HEK293 (cell line): Measurements from ENCODE around the gene NPTX1.

ENCODE experiments used
- CTCF ChIA-PET: fragments of 350-600 bp; formaldehyde crosslinking; extraction: SDS; loops from one replicate; lab custom pipeline; 2021; ENCODE audit warnings: antibody characterized with exemption; lab: Yijun Ruan, JAX
- POLR2A ChIA-PET: fragments of 300-600 bp; formaldehyde crosslinking; extraction: SDS; loops from one replicate; lab custom pipeline; 2020; ENCODE audit warnings: antibody characterized with exemption, inconsistent platforms; lab: Yijun Ruan, JAX
- H3K27ac ChIP-seq: fragments of 200-500 bp; sonication (Bioruptor generic); 2 replicates; pipeline ENCODE4 v1.5.1; 2014; ENCODE audit warnings: low read depth, low read length, control low read depth, inconsistent platforms; ENCODE audit errors: extremely low read depth
- H3K36me3 ChIP-seq, 2 experiments: fragments of 200-500 bp in 1 of 2; sonication (Bioruptor generic) in 1 of 2; 1 replicate in 1 of 2; 2 replicates in 1 of 2; pipeline ENCODE4 v1.5.1; 2014 to 2017; ENCODE audit warnings: inconsistent platforms in 2 of 2, low read length in 2 of 2; ENCODE audit not compliant: control insufficient read depth in 2 of 2, insufficient read depth in 1 of 2
- H3K4me1 ChIP-seq: fragments of 200-500 bp; sonication (Bioruptor generic); 2 replicates; pipeline ENCODE4 v1.5.1; 2014; ENCODE audit warnings: mild to moderate bottlenecking, low read length, inconsistent platforms; ENCODE audit not compliant: control insufficient read depth, insufficient read depth
- H3K4me3 ChIP-seq: 2 replicates; pipeline ENCODE4 v1.5.1; 2011; ENCODE audit warnings: low read depth, mild to moderate bottlenecking, control low read depth, low read length, moderate library complexity
- H3K9me3 ChIP-seq: fragments of 200-500 bp; sonication (Bioruptor generic); 2 replicates; pipeline ENCODE4 v1.5.1; 2014; ENCODE audit warnings: low read depth, low read length, inconsistent platforms; ENCODE audit not compliant: control insufficient read depth, insufficient read depth
- EGR2 ChIP-seq: fragments of 450-650 bp; formaldehyde crosslinking; IDR thresholded peaks from 2 replicates; pipeline ENCODE4 v1.5.1; 2016; ENCODE audit warnings: low read depth, missing biosample characterization, missing genetic modification characterization
- GLIS1 ChIP-seq: fragments of 450-650 bp; formaldehyde crosslinking; IDR thresholded peaks from 2 replicates; pipeline ENCODE4 v1.5.1; 2016; ENCODE audit warnings: missing biosample characterization, missing genetic modification characterization
- MEIS1 ChIP-seq: sonication (generic); formaldehyde crosslinking; IDR thresholded peaks from 2 replicates; pipeline ENCODE4 v1.8.1; 2022; ENCODE audit warnings: missing genetic modification reagents, mild to moderate bottlenecking, borderline replicate concordance
- PRDM1 ChIP-seq: fragments of 450-650 bp; formaldehyde crosslinking; IDR thresholded peaks from 2 replicates; pipeline ENCODE4; 2016; ENCODE audit warnings: missing biosample characterization, missing genetic modification characterization
- PRDM4 ChIP-seq: fragments of 450-650 bp; formaldehyde crosslinking; IDR thresholded peaks from 2 replicates; pipeline ENCODE4 v1.5.1; 2017; ENCODE audit warnings: missing biosample characterization, missing genetic modification characterization
- RBAK ChIP-seq: fragments of 450-650 bp; formaldehyde crosslinking; IDR thresholded peaks from 2 replicates; pipeline ENCODE4 v1.5.1; 2016; ENCODE audit warnings: missing biosample characterization, missing genetic modification characterization
- REPIN1 ChIP-seq: fragments of 450-650 bp; formaldehyde crosslinking; IDR thresholded peaks from 2 replicates; pipeline ENCODE4 v1.5.1; 2017; ENCODE audit warnings: missing biosample characterization, missing genetic modification characterization, low read depth
- ZBTB17 ChIP-seq: fragments of 450-650 bp; formaldehyde crosslinking; IDR thresholded peaks from 2 replicates; pipeline ENCODE4 v1.5.1; 2016; ENCODE audit warnings: missing biosample characterization, missing genetic modification characterization
- ZBTB8A ChIP-seq: fragments of 450-650 bp; formaldehyde crosslinking; IDR thresholded peaks from 2 replicates; pipeline ENCODE4 v1.5.1; 2016; ENCODE audit warnings: missing biosample characterization, missing genetic modification characterization
- ZFHX2 ChIP-seq: fragments of 450-650 bp; formaldehyde crosslinking; conservative IDR thresholded peaks from 2 replicates; pipeline ENCODE4 v1.5.1; 2016; ENCODE audit warnings: missing biosample characterization, missing genetic modification characterization
- ZIC2 ChIP-seq: fragments of 450-650 bp; formaldehyde crosslinking; IDR thresholded peaks from 2 replicates; pipeline ENCODE4 v1.5.1; 2016; ENCODE audit warnings: missing biosample characterization, missing genetic modification characterization
- ZNF112 ChIP-seq: fragments of 450-650 bp; formaldehyde crosslinking; IDR thresholded peaks from 2 replicates; pipeline ENCODE4 v1.5.0; 2017; ENCODE audit warnings: missing biosample characterization, missing genetic modification characterization
- ZNF146 ChIP-seq: fragments of 450-650 bp; formaldehyde crosslinking; IDR thresholded peaks from 2 replicates; pipeline ENCODE4 v1.5.1; 2016; ENCODE audit warnings: missing biosample characterization, missing genetic modification characterization
- ZNF169 ChIP-seq: fragments of 450-650 bp; formaldehyde crosslinking; IDR thresholded peaks from 2 replicates; pipeline ENCODE4 v1.5.1; 2016; ENCODE audit warnings: missing biosample characterization, missing genetic modification characterization
- ZNF174 ChIP-seq: fragments of 450-650 bp; formaldehyde crosslinking; IDR thresholded peaks from 2 replicates; pipeline ENCODE4 v1.5.0; 2017; ENCODE audit warnings: missing biosample characterization, mild to moderate bottlenecking, missing genetic modification characterization
- ZNF184 ChIP-seq: fragments of 450-650 bp; IDR thresholded peaks from 2 replicates; pipeline ENCODE4 v1.5.1; 2018; ENCODE audit warnings: missing biosample characterization, mild to moderate bottlenecking, missing genetic modification characterization
- ZNF2 ChIP-seq: fragments of 450-650 bp; formaldehyde crosslinking; IDR thresholded peaks from 2 replicates; pipeline ENCODE4 v1.5.1; 2016; ENCODE audit warnings: missing biosample characterization, missing genetic modification characterization
- ZNF239 ChIP-seq: fragments of 450-650 bp; formaldehyde crosslinking; IDR thresholded peaks from 2 replicates; pipeline ENCODE4 v1.5.1; 2016; ENCODE audit warnings: missing biosample characterization, missing genetic modification characterization
- ZNF292 ChIP-seq: fragments of 450-650 bp; formaldehyde crosslinking; IDR thresholded peaks from 2 replicates; pipeline ENCODE4 v1.5.1; 2016; ENCODE audit warnings: low read depth, missing biosample characterization, missing genetic modification characterization, borderline replicate concordance
- ZNF311 ChIP-seq: fragments of 450-650 bp; formaldehyde crosslinking; IDR thresholded peaks from 2 replicates; pipeline ENCODE4 v1.5.1; 2017; ENCODE audit warnings: missing biosample characterization, missing genetic modification characterization, borderline replicate concordance
- ZNF341 ChIP-seq: fragments of 450-650 bp; formaldehyde crosslinking; IDR thresholded peaks from 2 replicates; pipeline ENCODE4; 2016; ENCODE audit warnings: low read depth, missing biosample characterization, missing genetic modification characterization
- ZNF488 ChIP-seq: fragments of 450-650 bp; formaldehyde crosslinking; IDR thresholded peaks from 2 replicates; pipeline ENCODE4 v1.5.1; 2016; ENCODE audit warnings: missing biosample characterization, missing genetic modification characterization
- ZNF600 ChIP-seq: fragments of 450-650 bp; formaldehyde crosslinking; IDR thresholded peaks from 2 replicates; pipeline ENCODE4 v1.5.1; 2016; ENCODE audit warnings: missing biosample characterization, missing genetic modification characterization
- ZNF610 ChIP-seq: fragments of 450-650 bp; formaldehyde crosslinking; IDR thresholded peaks from 2 replicates; pipeline ENCODE4 v1.5.1; 2016; ENCODE audit warnings: missing biosample characterization, missing genetic modification characterization, borderline replicate concordance
- ZNF621 ChIP-seq: fragments of 450-650 bp; formaldehyde crosslinking; IDR thresholded peaks from 2 replicates; pipeline ENCODE4 v1.5.1; 2017; ENCODE audit warnings: missing biosample characterization, missing genetic modification characterization
- ZNF629 ChIP-seq: fragments of 450-650 bp; formaldehyde crosslinking; IDR thresholded peaks from 2 replicates; pipeline ENCODE4 v1.5.1; 2017; ENCODE audit warnings: missing biosample characterization, missing genetic modification characterization
- ZNF707 ChIP-seq: fragments of 450-650 bp; formaldehyde crosslinking; IDR thresholded peaks from 2 replicates; pipeline ENCODE4 v1.5.1; 2016; ENCODE audit warnings: missing biosample characterization, missing genetic modification characterization
- ZNF776 ChIP-seq: fragments of 450-650 bp; formaldehyde crosslinking; IDR thresholded peaks from 2 replicates; pipeline ENCODE4 v1.5.0; 2017; ENCODE audit warnings: missing biosample characterization, missing genetic modification characterization, borderline replicate concordance

The NPTX1 gene

GRCh38 chr17:80465327-80465974 is 11.0 kb downstream of the NPTX1 start:
- Histone ChIP-seq H3K4me1 (no peaks in the 10 kb centered on the region), H3K36me3 (peaks cover 11 to 37% of the 10 kb centered on the region in 2 experiments), H3K27ac (no peak overlapping the region), H3K9me3 (no peaks in the 10 kb centered on the region), H3K4me3 (no peak overlapping the region)
- TF ChIP-seq ZNF184 (tag by site-specific recombination) = no peak
- TF ChIP-seq ZNF629 = no peak
- TF ChIP-seq ZFHX2 (tag by site-specific recombination) = 0 out of 2 replicates have a peak, but pooled peaks have one; percentile 22
- no peak for TF ChIP-seq ZNF112 (tag by site-specific recombination)
- peak; percentile 56; the same call in 1 of the 2 replicates for TF ChIP-seq ZNF341
- peak; percentile 62 for TF ChIP-seq ZIC2 (tag by site-specific recombination)
- 0 out of 2 replicates have a peak, but pooled peaks have one; percentile 13 for TF ChIP-seq EGR2
- TF ChIP-seq ZNF292 = no peak
- no peak for TF ChIP-seq ZNF776
- peak; percentile 40; the same call in 1 of the 2 replicates for TF ChIP-seq GLIS1 (tag by site-specific recombination)
- TF ChIP-seq REPIN1 (tag by site-specific recombination) = no peak
- TF ChIP-seq ZNF239 = no peak
- TF ChIP-seq ZNF600 (tag by site-specific recombination) = peak; percentile 39; the same call in 1 of the 2 replicates
- ChIA-PET CTCF (interaction anchor here (1.0 to 1.8 kb wide), 2 partner anchors 11 to 38 kb away, joined by 3 to 9 read pairs; no protein-coding TSS in a partner anchor), POLR2A (interaction anchor here (0.6 to 4.2 kb wide), 3 partner anchors 8 to 775 kb away, joined by 3 to 43 read pairs (median 4); no protein-coding TSS in a partner anchor)

GRCh38 chr17:80464486-80464885 is 11.9 kb downstream of the NPTX1 start:
- POLR2A ChIA-PET = interaction anchor here (1.4 to 4.2 kb wide), 3 partner anchors 9 to 11 kb away, joined by 4 to 43 read pairs (median 4); no protein-coding TSS in a partner anchor

GRCh38 chr17:80463784-80464400 is 12.5 kb downstream of the NPTX1 start:
- H3K27ac ChIP-seq = no peak overlapping the region
- H3K36me3 ChIP-seq = peaks cover 11 to 22% of the 10 kb centered on the region in 2 experiments
- H3K4me3 ChIP-seq = no peak overlapping the region
- H3K9me3 ChIP-seq = no peaks in the 10 kb centered on the region
- no peaks in the 10 kb centered on the region for H3K4me1 ChIP-seq
- POLR2A ChIA-PET = interaction anchor here (1.4 to 4.2 kb wide), 3 partner anchors 9 to 12 kb away, joined by 4 to 43 read pairs (median 4); no protein-coding TSS in a partner anchor
- CTCF ChIA-PET = interaction anchor here (1.8 to 2.3 kb wide), 2 partner anchors 9 to 37 kb away, joined by 6 to 9 read pairs; no protein-coding TSS in a partner anchor
- no peak for TF ChIP-seq ZBTB17
- no peak for TF ChIP-seq PRDM4 (tag by site-specific recombination)
- no peak for TF ChIP-seq ZNF174 (tag by site-specific recombination)
- no peak for TF ChIP-seq ZNF169 (tag by site-specific recombination)
- TF ChIP-seq ZNF610 (tag by site-specific recombination) = no peak
- TF ChIP-seq PRDM1 (tag by site-specific recombination) = no peak
- no peak for TF ChIP-seq ZNF311
- no peak for TF ChIP-seq ZNF707
- TF ChIP-seq ZNF621 (tag by site-specific recombination) = no peak
- no peak for TF ChIP-seq MEIS1 (CRISPR knock-in tag)
- TF ChIP-seq ZBTB8A (tag by site-specific recombination) = no peak
- no peak for TF ChIP-seq ZNF146 (tag by site-specific recombination)
- no peak for TF ChIP-seq ZNF2 (tag by site-specific recombination)
- no peak for TF ChIP-seq EGR2
- TF ChIP-seq RBAK (tag by site-specific recombination) = no peak
- TF ChIP-seq ZNF488 (tag by site-specific recombination) = no peak

More at GRCh38 chr17:80464486-80464885, 11.9 kb downstream of the NPTX1 start:
- 0 out of 2 replicates have a peak, but pooled peaks have one; percentile 10 for TF ChIP-seq EGR2
- TF ChIP-seq ZNF146 (tag by site-specific recombination) = no peak
- TF ChIP-seq, all 188 proteins: peak for 1
- CTCF ChIA-PET = interaction anchor here (1.0 to 2.3 kb wide), 3 partner anchors 9 to 37 kb away, joined by 3 to 9 read pairs (median 6); no protein-coding TSS in a partner anchor
- H3K4me3 ChIP-seq = no peak overlapping the region
- H3K27ac ChIP-seq = no peak overlapping the region
- no peaks in the 10 kb centered on the region for H3K4me1 ChIP-seq
- H3K9me3 ChIP-seq = no peaks in the 10 kb centered on the region
- peaks cover 11 to 28% of the 10 kb centered on the region in 2 experiments for H3K36me3 ChIP-seq
